NCI-H774 (cell line): ENCODE data around the gene PYGB.
"Not testable (repeated sequence)": the region's sequence is repeated elsewhere in the genome, so short reads cannot be mapped to it uniquely, and the experiment has no call there.

ENCODE experiments used
- DNase-seq: peaks from one replicate; lab custom pipeline; 2025; lab: John Stamatoyannopoulos, UW

The PYGB gene

GRCh38 chr20:25249198-25249931, 1.5 kb downstream of the PYGB start:
- no peak for DNase-seq

GRCh38 chr20:25250508-25250907, 2.6 kb downstream of the PYGB start:
- no peak for DNase-seq

GRCh38 chr20:25251019-25251418, 3.1 kb downstream of the PYGB start:
- no peak for DNase-seq

GRCh38 chr20:25251558-25251957, 3.7 kb downstream of the PYGB start:
- DNase-seq, result no peak

GRCh38 chr20:25252230-25252651, 4.4 kb downstream of the PYGB start:
- no peak for DNase-seq

GRCh38 chr20:25252686-25253421, 5.0 kb downstream of the PYGB start:
- no peak for DNase-seq

GRCh38 chr20:25253606-25254275, 5.9 kb downstream of the PYGB start:
- DNase-seq, result no peak

- DNase-seq, result no peak
These were observed 6.7 kb downstream of the PYGB start for GRCh38 chr20:25254571-25254970.

GRCh38 chr20:25254986-25255680, 7.2 kb downstream of the PYGB start:
- no peak for DNase-seq

- no peak for DNase-seq
These were observed 8.5 kb downstream of the PYGB start for GRCh38 chr20:25256226-25256859.

GRCh38 chr20:25257130-25257529, 9.2 kb downstream of the PYGB start:
- no peak for DNase-seq

GRCh38 chr20:25257756-25258475, 10.0 kb downstream of the PYGB start:
- no peak for DNase-seq

- DNase-seq, result no peak
These were observed 10.6 kb downstream of the PYGB start for GRCh38 chr20:25258476-25258805.

GRCh38 chr20:25258828-25259227, 10.9 kb downstream of the PYGB start:
- DNase-seq, result no peak

GRCh38 chr20:25259358-25259757, 11.5 kb downstream of the PYGB start:
- no peak for DNase-seq

- no peak for DNase-seq
These were observed 11.9 kb downstream of the PYGB start for GRCh38 chr20:25259788-25260254.

- DNase-seq, result not testable (repeated sequence)
These were observed 13.0 kb downstream of the PYGB start for GRCh38 chr20:25260770-25261437.

GRCh38 chr20:25269057-25269832, 21.4 kb downstream of the PYGB start:
- DNase-seq, result no peak

GRCh38 chr20:25269833-25270170, 21.9 kb downstream of the PYGB start:
- no peak for DNase-seq

GRCh38 chr20:25270829-25271251, 23.0 kb downstream of the PYGB start:
- peak; percentile 48 for DNase-seq
